Ovary (tissue), 9 donors: ENCODE measurements around the gene EXOC2. TPM values are rescaled to one million over a fixed set of nuclear protein-coding genes. Genes with fewer than 3 reads are reported as not detected.
A peak's percentile ranks its signal among the peaks of the same experiment; 100 is the strongest.

Experiments
- DNase-seq, 5 donors: peaks; one replicate each; pipeline ENCODE4 v3.0.0-alpha.2; 2019 to 2020
- H3K27ac ChIP-seq, 2 donors: fragments of 200-600 bp; one replicate each; pipeline versions ENCODE4 v1.5.1 to v1.8.0; 2019 to 2022
- H3K27me3 ChIP-seq: fragments of 200-600 bp; one replicate; pipeline ENCODE4 v1.8.0; 2022
- H3K36me3 ChIP-seq: fragments of 200-600 bp; sonication (generic); one replicate; pipeline ENCODE4 v1.5.1; 2019
- H3K4me1 ChIP-seq: one replicate; pipeline ENCODE4 v1.8.1; 2013; ENCODE audit warnings: mild to moderate bottlenecking, moderate library complexity; ENCODE audit not compliant: insufficient read depth
- H3K4me3 ChIP-seq: fragments of 200-600 bp; sonication (generic); one replicate; pipeline ENCODE4 v1.5.1; 2017
- H3K9me3 ChIP-seq, 2 donors: fragments of 200-600 bp in 1 of 2; sonication (generic) in 1 of 2; one replicate each; pipeline versions ENCODE4 v1.5.1 to v1.8.1; 2013 to 2019; ENCODE audit warnings: mild to moderate bottlenecking in 1 of 2, moderate library complexity in 1 of 2
- EP300 ChIP-seq: sonication (generic); formaldehyde crosslinking; IDR thresholded peaks from one replicate; pipeline ENCODE4 v1.6.1; 2017; ENCODE audit warnings: antibody characterized with exemption
- POLR2A ChIP-seq: fragments of 450-650 bp; IDR thresholded peaks from one replicate; pipeline ENCODE4 v1.6.1; 2017; ENCODE audit warnings: antibody characterized with exemption, mild to moderate bottlenecking, moderate library complexity
- whole genome bisulfite sequencing, 3 donors: extraction: QIAGEN DNeasy Blood & Tissue Kit in 1 of 3; methylation state at CpG; one replicate each; pipeline versions ENCODE4 v1.1.5 to v1.1.7; 2013 to 2017; 5-methylcytosine and 5-hydroxymethylcytosine counted together
- intact Hi-C, 4 donors: fragments of 100-400 bp; cut with DNase I; formaldehyde crosslinking; loops; one replicate each; pipeline versions ENCODE4 v1.11.0 to v1.15.1; 2022 to 2023
- polyA plus RNA-seq, 2 donors: library from polyadenylated mRNA; stranded (reverse); fragments of 200-250 nt in 1 of 2; fragments of 350-450 nt in 1 of 2; fragmentation: Illumina TruSeq in 1 of 2; extraction: RNeasy Lipid Tissue Mini Kit (QIAGEN cat#74804) in 1 of 2; gene quantifications; one replicate each; pipeline ENCODE4 v1.2.3, GENCODE V29; 2013 to 2014
- total RNA-seq, 7 donors: library from RNA; depleted of rRNA in 2 of 7; stranded (reverse); fragments of >200 nt in 2 of 7; fragmentation: NEBNext Ultra II Directional in 3 of 7; extraction: Animal tissue kit (Norgen Biotek cat#: 25700) in 3 of 7; gene quantifications; one replicate each; pipeline versions ENCODE4 v1.1.0 to v1.2.4, GENCODE V29; 2016 to 2023
- TF ChIP-seq, protein P1 (sequence below), 3 donors: fragments of 450-650 bp in 2 of 3; fragments of 200-600 bp in 1 of 3; IDR thresholded peaks; one replicate each; pipeline versions ENCODE4 v1.5.1 to v1.8.0; 2016 to 2022; ENCODE audit warnings: antibody characterized with exemption in 3 of 3, mild to moderate bottlenecking in 1 of 3
- donor health status: DM: no; HTN: no; CAD: no; lungs with moderate emphysema.
- donor health status: DM: no; HTN: no; CAD: no.
- donor health status: Bipolar disorder and iron deficiency.
- donor health status: DM: yes; HTN: yes; CAD: no.
- donor health status: DM: no; HTN: no; CAD: no.
- donor health status: DM: yes; HTN: yes; CAD: no.

EXOC2 gene
- total and polyA plus RNA-seq, 9 donors, result 7.5 to 17.3 (median 14.2) TPM

DNA sequence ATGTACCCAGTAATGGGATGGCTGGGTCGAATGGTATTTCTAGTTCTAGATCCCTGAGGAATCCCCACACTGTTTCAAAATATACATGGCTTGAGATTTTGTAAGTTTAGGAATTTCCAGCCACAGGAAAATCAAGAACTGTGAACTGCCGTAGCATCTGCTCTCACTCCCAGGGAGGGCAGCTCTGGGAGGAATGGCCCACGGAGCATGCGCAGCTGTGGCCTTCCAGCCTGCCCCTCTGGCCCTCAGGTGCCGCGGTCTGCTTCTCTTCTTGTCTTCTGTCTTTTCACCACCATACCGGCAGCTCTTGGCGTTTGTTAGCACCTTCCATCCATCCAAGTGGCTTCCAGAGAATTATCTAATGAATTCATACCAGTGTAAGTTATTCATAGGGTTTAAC, 19.9 kb upstream of the EXOC2 start:
- H3K27me3 ChIP-seq, result no peaks in the 10 kb centered on the region
- no peak for DNase-seq
- H3K36me3 ChIP-seq, result no peaks in the 10 kb centered on the region
- TF ChIP-seq EP300, result no peak
- TF ChIP-seq, protein P1, sequence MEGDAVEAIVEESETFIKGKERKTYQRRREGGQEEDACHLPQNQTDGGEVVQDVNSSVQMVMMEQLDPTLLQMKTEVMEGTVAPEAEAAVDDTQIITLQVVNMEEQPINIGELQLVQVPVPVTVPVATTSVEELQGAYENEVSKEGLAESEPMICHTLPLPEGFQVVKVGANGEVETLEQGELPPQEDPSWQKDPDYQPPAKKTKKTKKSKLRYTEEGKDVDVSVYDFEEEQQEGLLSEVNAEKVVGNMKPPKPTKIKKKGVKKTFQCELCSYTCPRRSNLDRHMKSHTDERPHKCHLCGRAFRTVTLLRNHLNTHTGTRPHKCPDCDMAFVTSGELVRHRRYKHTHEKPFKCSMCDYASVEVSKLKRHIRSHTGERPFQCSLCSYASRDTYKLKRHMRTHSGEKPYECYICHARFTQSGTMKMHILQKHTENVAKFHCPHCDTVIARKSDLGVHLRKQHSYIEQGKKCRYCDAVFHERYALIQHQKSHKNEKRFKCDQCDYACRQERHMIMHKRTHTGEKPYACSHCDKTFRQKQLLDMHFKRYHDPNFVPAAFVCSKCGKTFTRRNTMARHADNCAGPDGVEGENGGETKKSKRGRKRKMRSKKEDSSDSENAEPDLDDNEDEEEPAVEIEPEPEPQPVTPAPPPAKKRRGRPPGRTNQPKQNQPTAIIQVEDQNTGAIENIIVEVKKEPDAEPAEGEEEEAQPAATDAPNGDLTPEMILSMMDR (IDR thresholded peaks at IDR 0.05), result no peak
- TF ChIP-seq POLR2A, result no peak
- H3K4me1 ChIP-seq, result no peaks in the 10 kb centered on the region
- no peak overlapping the region for H3K27ac ChIP-seq
- no peak overlapping the region for H3K4me3 ChIP-seq
- no peaks in the 10 kb centered on the region for H3K9me3 ChIP-seq
- 90 to 94% (median 90%) methylated on average over 8 of the region's 8 CpGs for whole genome bisulfite sequencing, 3 donors
- intact Hi-C loops, result no loop called here

GRCh38 chr6:711925-712324, 19.0 kb upstream of the EXOC2 start:
- H3K27ac ChIP-seq, result peak overlapping the region in 1 of 2 donors; percentile 91
- no peak for DNase-seq
- no peak overlapping the region for H3K4me3 ChIP-seq
- no peaks in the 10 kb centered on the region for H3K4me1 ChIP-seq
- TF ChIP-seq EP300 (no peak), POLR2A (no peak)
- TF ChIP-seq, protein P1 (IDR thresholded peaks at IDR 0.05), result no peak
- H3K36me3 ChIP-seq, result no peaks in the 10 kb centered on the region
- intact Hi-C loops, result no loop called here
- H3K9me3 ChIP-seq, result no peaks in the 10 kb centered on the region
- no peaks in the 10 kb centered on the region for H3K27me3 ChIP-seq

GRCh38 chr6:710601-711571, 17.9 kb upstream of the EXOC2 start:
- TF ChIP-seq EP300, result no peak
- peak; percentile 31 for TF ChIP-seq POLR2A
- DNase-seq, result peak; percentile 42 to 64 (median 56)

DNA sequence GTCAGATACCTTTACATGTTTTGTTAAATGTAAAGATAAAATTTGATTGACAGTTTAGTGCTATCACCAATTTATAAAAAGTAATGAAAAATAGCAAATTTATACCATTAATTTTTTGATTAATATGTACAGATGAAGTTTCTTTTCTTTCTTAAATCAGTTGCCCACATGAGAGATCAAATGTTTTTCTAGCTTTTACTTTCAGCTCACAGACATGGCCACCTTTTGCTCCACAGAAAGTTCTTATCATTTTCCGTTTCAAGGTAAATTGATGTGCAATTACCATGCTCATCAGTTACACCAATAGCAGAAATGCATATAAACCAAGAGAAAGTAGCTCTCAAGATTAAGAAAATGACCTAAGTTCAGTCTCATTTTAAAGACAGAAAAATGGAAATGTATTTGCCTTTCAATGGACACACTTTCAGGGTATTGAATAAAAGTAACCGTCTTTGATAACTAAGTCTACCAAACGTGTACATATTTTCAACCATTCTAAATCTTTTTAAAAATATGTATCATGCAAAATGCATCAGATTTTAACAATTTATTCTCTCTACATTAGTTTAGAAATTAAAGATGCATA, 16.6 kb upstream of the EXOC2 start:
- Histone ChIP-seq H3K27me3 (no peaks in the 10 kb centered on the region), H3K27ac (no peak overlapping the region), H3K36me3 (no peaks in the 10 kb centered on the region), H3K9me3 (no peaks in the 10 kb centered on the region), H3K4me1 (no peaks in the 10 kb centered on the region), H3K4me3 (no peak overlapping the region)
- TF ChIP-seq EP300, result no peak
- no peak for TF ChIP-seq POLR2A
- TF ChIP-seq, protein P1 (IDR thresholded peaks at IDR 0.05), result no peak
- 76 to 93% (median 91%) methylated on average over 3 of the region's 3 CpGs for WGBS, 3 donors
- intact Hi-C loops, result no loop called here
- no peak for DNase-seq

More at GRCh38 chr6:710601-711571, 17.9 kb upstream of the EXOC2 start:
- 0 to 1% (median 1%) methylated on average over 52 to 55 of the region's 55 CpGs for WGBS, 3 donors
- Histone ChIP-seq H3K27me3 (no peaks in the 10 kb centered on the region), H3K4me3 (peak overlapping the region; percentile 56), H3K4me1 (no peaks in the 10 kb centered on the region), H3K36me3 (no peaks in the 10 kb centered on the region), H3K27ac (peak overlapping the region; percentile 42 to 91), H3K9me3 (no peaks in the 10 kb centered on the region)
- intact Hi-C loops, result no loop called here

- no peaks in the 10 kb centered on the region for H3K36me3 ChIP-seq
- WGBS, 3 donors, result 76 to 87% (median 84%) methylated on average over 6 of the region's 6 CpGs
- H3K4me1 ChIP-seq, result no peaks in the 10 kb centered on the region
- no peak overlapping the region for H3K27ac ChIP-seq
- no peak for TF ChIP-seq EP300
- TF ChIP-seq, protein P1 (IDR thresholded peaks at IDR 0.05), result no peak
- H3K27me3 ChIP-seq, result no peaks in the 10 kb centered on the region
- no peak for DNase-seq
- H3K9me3 ChIP-seq, result no peaks in the 10 kb centered on the region
- intact Hi-C loops, result no loop called here
- H3K4me3 ChIP-seq, result no peak overlapping the region
Observed at GRCh38 chr6:708237-708598, 15.3 kb upstream of the EXOC2 start.
